Suppressor macrophage (primary cell): ENCODE results near the gene SPON2.

Experiments
- DNase-seq, 4 experiments: peaks; one replicate each; pipeline ENCODE4 v3.0.0-alpha.2; 2020 to 2022

SPON2 gene

GRCh38 chr4:1194010-1194900 lies 21.9 kb upstream of the SPON2 start:
- DNase-seq: no peak

- DNase-seq: no peak
Measured at GRCh38 chr4:1193206-1194009, 21.0 kb upstream of the SPON2 start.

DNA sequence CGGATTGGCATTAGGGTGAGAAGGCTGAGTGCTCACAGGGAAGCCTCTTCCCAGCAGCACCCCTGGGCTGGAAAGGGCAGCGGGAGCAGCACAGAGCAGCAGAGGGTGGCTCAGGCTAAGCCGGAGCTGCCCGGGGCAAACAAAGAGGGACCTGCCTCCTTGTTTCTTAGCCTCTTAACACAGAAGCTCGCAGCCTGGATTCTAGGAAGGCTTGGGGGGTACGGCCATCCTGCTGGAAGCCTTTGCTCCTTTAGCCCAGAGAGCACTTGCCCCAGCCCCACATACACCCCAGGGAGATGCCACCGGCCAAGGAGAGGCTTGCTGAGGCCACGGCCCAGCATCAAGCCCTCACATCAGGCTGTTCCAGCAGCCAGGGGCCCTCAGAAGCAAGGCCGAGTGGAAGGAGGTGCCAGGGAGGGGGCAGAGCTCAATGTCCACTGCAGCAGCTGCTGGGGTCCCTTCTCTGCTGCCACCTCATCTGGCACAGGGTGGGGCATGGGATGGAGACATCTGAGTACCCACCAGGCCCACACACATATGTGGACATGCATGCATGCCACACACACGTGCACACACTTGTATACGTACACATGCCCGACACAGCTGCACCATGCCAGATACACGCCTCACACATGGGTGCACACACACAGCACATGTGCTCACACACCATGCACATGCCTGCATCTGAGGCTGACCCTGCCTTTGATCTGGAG lies 20.3 kb upstream of the SPON2 start:
- no peak for DNase-seq

GRCh38 chr4:1192091-1192492 lies 19.7 kb upstream of the SPON2 start:
- DNase-seq: peak; percentile 33 to 63 (median 50)

DNA sequence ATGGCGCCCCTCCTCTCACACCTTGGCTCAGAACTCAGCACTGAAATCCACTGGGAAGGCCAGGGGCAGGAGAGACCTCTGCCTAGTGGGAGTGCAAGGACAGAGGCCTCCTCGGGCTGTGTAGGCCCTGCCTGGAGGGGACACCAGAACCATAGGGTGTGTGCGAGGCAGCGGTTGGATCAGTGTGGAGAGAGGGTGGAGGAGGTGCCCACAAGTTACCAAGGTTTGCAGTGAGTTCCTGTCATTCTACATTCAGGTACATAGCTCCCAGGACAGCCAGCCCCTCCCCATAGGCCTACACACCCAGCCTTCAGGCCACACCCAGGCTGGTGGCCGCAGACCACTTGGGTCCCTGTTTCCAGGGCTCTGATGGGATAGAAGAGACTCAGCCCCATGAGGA lies 19.2 kb upstream of the SPON2 start:
- DNase-seq: no peak

DNA sequence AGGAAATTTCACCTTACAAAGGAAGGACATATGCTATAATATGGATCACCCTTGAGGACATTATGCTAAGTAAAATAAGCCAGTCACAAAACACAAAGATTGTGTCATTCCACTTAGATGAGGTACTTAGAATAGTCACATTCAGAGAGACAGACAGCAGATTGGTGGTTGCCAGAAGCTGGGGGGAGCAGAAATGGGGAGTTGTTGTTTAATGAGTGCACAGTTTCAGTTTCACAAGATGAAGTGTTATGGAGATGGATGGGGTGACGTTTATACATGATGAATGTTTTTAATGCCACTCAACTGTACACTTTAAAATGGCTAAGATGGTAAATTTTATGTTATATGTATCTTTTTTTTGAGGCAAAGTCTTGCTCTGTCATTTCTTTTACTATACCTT lies 14.8 kb upstream of the SPON2 start:
- no peak for DNase-seq

DNA sequence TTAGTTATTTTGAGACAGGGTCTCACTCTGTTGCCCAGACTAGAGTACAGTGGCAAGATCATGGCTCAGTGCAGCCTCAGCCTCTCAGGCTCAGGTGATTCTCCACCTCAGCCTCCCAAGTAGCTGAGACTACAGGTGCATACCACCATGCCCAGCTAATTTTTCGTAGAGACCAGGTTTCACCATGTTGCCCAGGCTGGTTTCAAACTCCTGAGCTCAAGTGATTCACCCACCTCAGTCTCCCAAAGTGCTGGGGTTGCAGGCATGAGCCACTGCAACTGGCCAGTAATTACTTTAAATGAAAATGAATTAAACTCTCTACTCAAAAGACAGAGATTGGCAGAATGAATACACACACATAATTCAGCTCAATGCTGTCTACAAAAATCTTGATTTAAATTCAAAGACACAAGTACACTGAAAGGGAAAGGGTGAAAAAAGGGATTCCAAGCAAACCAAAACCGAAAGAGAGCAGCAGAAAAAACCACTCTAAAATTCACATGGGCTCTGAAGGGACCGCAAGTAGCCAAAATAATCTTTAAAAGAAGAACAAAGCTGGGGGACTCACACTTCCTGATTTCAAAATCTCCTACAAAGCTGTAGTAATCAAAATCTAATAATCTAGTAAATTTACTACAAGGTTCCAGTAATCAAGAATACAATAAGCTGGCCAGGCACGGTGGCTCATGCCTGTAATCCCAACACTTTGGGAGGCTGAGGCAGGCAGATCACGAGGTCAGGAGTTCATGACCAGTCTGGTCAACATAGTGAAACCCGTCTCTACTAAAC lies 11.8 kb upstream of the SPON2 start:
- DNase-seq: peak; percentile 51 to 83 (median 65)

DNA sequence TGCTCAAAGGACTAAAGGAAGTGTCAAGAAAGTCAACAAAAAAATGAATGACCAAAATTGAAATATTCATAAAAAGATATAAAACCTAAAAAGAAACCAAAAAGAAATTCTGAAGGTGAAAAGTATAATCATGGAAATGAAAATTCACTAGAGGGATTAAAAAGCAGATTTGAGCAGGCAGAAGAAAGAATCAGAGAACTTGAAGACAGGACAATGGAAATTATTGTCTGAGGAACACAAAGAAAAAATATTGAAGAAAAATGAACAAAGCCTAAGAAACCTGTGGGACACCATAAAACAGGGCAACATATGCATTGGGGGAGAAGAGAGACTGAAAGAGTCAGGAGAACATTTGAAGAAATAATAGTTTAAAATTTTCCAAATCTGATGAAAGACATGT lies 9.9 kb upstream of the SPON2 start:
- DNase-seq: no peak

DNA sequence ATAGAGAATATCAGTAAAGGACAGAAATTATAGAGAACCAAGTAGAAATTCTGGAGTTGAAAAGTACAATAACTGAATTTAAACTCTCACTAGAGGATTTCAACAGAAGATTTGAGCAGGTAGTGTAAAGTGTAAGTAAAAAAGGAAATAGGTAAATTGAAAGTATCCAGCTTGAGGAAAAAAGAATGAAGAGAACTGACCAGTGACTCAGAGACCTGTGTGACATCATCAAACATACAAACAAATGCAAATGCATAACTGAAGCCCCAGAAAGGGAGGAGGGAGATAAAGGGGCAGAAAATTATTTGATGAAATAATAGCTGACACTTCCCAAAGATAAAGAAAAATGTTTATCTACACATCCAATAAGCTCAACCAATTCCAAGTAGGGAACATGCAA lies 8.3 kb upstream of the SPON2 start:
- DNase-seq: no peak

DNA sequence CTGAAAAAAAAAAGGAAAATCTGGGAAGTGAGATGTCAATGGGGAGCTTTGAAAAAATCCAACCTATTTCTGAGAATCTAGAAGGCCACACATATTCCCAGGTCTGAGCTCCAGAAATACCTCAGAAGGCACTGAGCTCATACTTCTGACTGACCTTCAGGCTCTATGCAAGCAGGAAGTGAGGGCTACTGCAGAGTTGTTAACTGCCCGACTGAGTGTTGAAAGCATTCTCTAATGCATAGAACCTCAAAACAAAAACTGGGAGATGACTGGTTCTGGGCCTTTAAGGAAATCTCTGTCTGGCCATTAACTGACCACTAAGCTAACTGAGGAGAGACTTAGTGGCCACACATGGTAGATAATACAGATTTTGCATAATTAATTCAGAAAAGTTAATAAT lies 7.6 kb upstream of the SPON2 start:
- DNase-seq: peak in 1 of 4 experiments; percentile 22

DNA sequence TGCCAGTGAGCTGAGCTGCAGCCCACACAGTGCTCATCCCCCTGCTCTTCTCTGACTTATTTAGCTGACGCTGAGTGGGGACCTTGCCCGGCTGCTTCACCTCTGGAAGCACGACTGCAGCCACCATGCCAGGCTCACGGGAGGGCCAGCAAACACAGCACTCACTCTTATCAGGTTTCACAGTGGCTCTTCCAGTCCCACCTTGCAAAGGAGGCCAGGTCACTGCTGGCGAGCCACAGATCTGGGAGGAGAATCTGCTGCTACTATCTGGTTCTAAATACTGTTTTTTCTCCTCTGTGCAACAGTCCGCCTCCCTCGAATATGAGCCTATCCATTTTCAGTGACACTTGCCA lies 6.7 kb upstream of the SPON2 start:
- no peak for DNase-seq

DNA sequence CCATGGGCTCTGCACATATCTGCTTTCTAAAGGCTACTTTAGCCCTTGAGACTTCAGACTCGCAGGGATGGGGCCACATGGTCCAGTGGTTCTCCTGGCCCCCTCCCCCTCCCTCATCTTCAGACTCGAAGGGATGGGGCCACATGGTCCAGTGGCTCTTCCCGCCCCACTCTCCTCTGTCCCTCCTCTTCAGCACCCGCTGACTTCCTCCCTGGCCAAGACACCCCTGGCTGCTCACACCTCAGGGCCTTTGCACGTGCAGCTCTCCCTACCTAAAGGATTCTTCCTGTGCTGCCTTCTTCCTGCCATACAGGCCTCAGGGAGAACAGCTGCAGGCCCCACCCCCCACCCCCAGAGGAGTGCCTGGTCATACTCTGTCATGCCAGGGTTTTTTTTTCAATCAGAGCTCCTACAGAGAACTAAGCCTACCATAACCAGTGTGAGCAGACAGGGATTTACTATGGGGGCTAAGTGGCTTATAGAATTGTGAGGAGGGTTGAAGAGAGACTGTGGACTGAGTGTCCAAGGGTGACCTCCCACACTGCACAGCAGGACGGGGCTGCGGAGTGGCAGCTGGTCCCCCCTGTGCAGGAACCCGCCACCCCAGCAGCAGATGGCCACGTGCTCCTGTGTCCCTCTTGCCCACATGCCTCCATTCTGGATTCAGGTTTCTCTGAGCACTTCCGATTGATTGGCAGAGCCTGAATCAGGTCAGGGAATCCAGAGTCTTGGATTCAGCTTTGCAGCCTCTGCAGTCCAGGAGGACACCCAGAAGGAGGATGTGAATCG lies 6.1 kb upstream of the SPON2 start:
- DNase-seq: peak in 2 of 4 experiments; percentile 24 to 42

DNA sequence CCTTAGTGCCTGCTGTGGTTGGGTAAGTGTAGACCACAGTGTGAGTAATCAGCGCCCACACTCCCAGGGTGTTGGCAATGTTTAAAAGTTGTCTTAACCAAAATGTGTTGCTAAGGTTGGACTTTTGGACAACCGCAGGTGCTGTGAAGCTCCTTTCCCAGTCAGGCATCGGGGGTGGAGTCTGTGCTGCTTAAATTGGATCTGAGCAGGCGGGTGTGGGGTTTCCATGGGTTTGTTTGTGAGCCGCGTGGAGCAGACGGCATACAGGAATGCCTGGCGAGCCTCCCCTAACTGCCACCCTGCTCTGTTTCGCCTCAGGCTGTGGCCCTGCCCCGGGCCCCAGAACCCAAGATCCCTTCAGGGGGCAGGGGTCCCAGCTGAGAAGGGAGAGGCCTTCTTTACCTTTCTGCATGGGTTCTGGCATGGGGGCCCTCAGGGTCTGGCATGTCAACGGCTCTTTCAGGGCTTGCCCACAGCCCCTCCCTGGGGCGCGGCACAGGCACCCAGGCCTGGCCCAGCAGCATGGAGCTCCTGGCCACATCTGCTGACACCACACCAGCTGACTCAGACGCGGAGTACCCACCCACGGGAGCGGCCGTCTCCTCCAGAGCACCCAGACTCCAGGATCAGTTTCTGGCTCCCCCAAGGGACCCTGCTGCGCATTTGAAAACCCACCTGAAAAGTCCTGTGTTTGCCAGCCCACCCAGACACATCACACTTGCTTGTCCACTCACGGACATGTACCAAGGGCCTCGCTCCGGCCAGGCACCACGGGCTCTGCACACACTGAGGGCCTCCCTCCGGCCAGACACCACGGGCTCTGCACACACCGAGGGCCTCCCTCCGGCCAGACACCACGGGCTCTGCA lies 5.1 kb upstream of the SPON2 start:
- DNase-seq: peak in 3 of 4 experiments; percentile 28 to 51 (median 47)

GRCh38 chr4:1176398-1177273 lies 4.3 kb upstream of the SPON2 start:
- no peak for DNase-seq

GRCh38 chr4:1175635-1176229 lies 3.3 kb upstream of the SPON2 start:
- DNase-seq: no peak

DNA sequence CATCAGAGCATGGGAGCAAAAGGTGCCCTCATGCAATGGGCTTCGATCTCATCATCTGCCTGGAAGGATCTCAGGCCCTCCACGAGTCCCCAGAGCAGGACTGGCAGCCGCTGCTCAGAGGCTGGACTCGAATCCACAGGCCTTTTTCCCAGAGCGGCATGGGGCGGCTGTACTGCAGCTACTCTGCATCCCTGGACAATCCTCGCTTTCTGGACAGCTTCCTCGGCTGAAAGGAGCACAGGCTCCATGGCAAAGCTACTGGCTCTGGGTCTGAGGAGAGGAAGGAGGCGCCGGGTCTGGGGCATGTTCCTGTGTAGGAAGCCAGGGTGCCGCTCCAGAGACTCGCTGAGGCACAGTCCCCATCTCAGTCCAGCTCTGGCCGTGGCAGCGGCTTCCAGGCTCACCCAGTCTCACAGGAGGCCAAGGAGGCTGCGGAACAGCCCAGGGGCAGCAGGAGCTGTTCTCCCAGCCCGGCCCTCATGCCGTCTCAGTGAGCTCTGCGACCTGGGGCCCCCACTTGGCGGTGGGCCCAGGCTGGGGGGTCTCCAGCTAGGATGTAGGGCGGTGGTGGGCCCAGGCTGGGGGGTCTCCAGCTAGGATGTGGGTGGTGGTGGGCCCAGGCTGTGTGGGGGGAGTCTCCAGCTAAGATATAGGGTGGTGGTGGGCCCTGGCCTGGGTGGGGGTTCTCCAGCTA lies 2.7 kb upstream of the SPON2 start:
- DNase-seq: no peak

GRCh38 chr4:1172971-1173757 lies 781 bp upstream of the SPON2 start:
- peak in 1 of 4 experiments; percentile 30 for DNase-seq
